ENCODE results near the gene SEBOX. TPM values are rescaled to one million over a fixed set of nuclear protein-coding genes. Genes with fewer than 3 reads are reported as not detected.

SEBOX gene
- total RNA-seq, 4 donors from 2014 or later: not detected

- peak; percentile 99 for DNase-seq (ENCODE audit: low spot score in 2 of 2)
- 1% methylated on average over 57 to 59 of the region's 62 CpGs for WGBS, 2 donors
- intact Hi-C loops (cut with DNase I; ENCODE audit: low total_unique reads): no loop called here
- peak within 1 kb of the TSS; percentile 80 for H3K4me3 ChIP-seq (ENCODE audit: low read depth, poor library complexity, severe bottlenecking)
- no peak for TF ChIP-seq CTCF (IDR thresholded peaks at IDR 0.05)
- TF ChIP-seq POLR2A (IDR thresholded peaks at IDR 0.05): peak in 1 of 2 donors; percentile 44
These were observed 29.6 kb downstream of the SEBOX start, which contains the start of the genes IFT20 and TNFAIP1 for GRCh38 chr17:28335201-28335958. TSS of gene IFT20 (minus strand) at chr17:28335472. CDS start at chr17:28331985, 3,487 bp downstream. TSS of gene TNFAIP1 (plus strand) at chr17:28335761. CDS start at chr17:28339522, 3,761 bp downstream.

- no peak for TF ChIP-seq POLR2A (IDR thresholded peaks at IDR 0.05)
- no peak for TF ChIP-seq CTCF (IDR thresholded peaks at IDR 0.05)
- DNase-seq (ENCODE audit: low spot score in 2 of 2): no peak
- peak overlapping the region; percentile 76 for H3K4me3 ChIP-seq (ENCODE audit: low read depth, poor library complexity, severe bottlenecking)
- WGBS, 2 donors: 5 to 8% methylated on average over 18 of the region's 18 CpGs
- intact Hi-C loops (cut with DNase I; ENCODE audit: low total_unique reads): no loop called here
These were observed 30.3 kb downstream of the SEBOX start for GRCh38 chr17:28334666-28335200.

GRCh38 chr17:28334171-28334570, 30.8 kb downstream of the SEBOX start:
- no peak for DNase-seq (ENCODE audit: low spot score in 2 of 2)
- no peak overlapping the region for H3K4me3 ChIP-seq (ENCODE audit: low read depth, poor library complexity, severe bottlenecking)
- WGBS, 2 donors: 41 to 51% methylated on average over 6 of the region's 6 CpGs
- intact Hi-C loops (cut with DNase I; ENCODE audit: low total_unique reads): no loop called here
- no peak for TF ChIP-seq CTCF (IDR thresholded peaks at IDR 0.05)
- TF ChIP-seq POLR2A (IDR thresholded peaks at IDR 0.05): no peak

- no peak overlapping the region for H3K4me3 ChIP-seq (ENCODE audit: low read depth, poor library complexity, severe bottlenecking)
- intact Hi-C loops (cut with DNase I; ENCODE audit: low total_unique reads): no loop called here
- DNase-seq (ENCODE audit: low spot score in 2 of 2): peak in 1 of 2 donors; percentile 40
- no peak for TF ChIP-seq POLR2A (IDR thresholded peaks at IDR 0.05)
- TF ChIP-seq CTCF (IDR thresholded peaks at IDR 0.05): no peak
- 76 to 77% methylated on average over 1 of the region's 1 CpG for WGBS, 2 donors
These were observed 31.8 kb downstream of the SEBOX start for GRCh38 chr17:28333083-28333746.

GRCh38 chr17:28331891-28332420, 33.0 kb downstream of the SEBOX start:
- no peak overlapping the region for H3K4me3 ChIP-seq (ENCODE audit: low read depth, poor library complexity, severe bottlenecking)
- peak in 1 of 2 donors; percentile 43 for DNase-seq (ENCODE audit: low spot score in 2 of 2)
- TF ChIP-seq CTCF (IDR thresholded peaks at IDR 0.05) (no peak), POLR2A (IDR thresholded peaks at IDR 0.05) (no peak)
- intact Hi-C loops (cut with DNase I; ENCODE audit: low total_unique reads): no loop called here
- whole genome bisulfite sequencing, 2 donors: 92 to 94% methylated on average over 6 of the region's 6 CpGs
